Keratinocyte (primary cell): ENCODE data around the gene IQCK. TPM values are rescaled to one million over a fixed set of nuclear protein-coding genes. Genes with fewer than 3 reads are reported as not detected.
A peak's percentile ranks its signal among the peaks of the same experiment; 100 is the strongest.

ENCODE experiments used
- DNase-seq: peaks from one replicate; pipeline ENCODE4 v3.0.0-alpha.2; 2011; ENCODE audit warnings: low read depth, missing footprints, low spot score
- FAIRE-seq: peaks from 2 replicates; lab custom pipeline; 2011; peaks lifted over from hg19 to GRCh38; lab: Jason Lieb, UNC
- H2AFZ ChIP-seq: 2 replicates; pipeline ENCODE4 v1.6.0; 2012; ENCODE audit warnings: low read length, control low read depth, inconsistent platforms; ENCODE audit not compliant: control insufficient read depth
- H3K27ac ChIP-seq: 2 replicates; pipeline ENCODE4 v1.5.1; 2011; ENCODE audit warnings: low read length; ENCODE audit not compliant: control insufficient read depth, insufficient read depth
- H3K27me3 ChIP-seq: 3 replicates; pipeline ENCODE4 v1.6.0; 2011; ENCODE audit warnings: low read length; ENCODE audit not compliant: control insufficient read depth, insufficient read depth; ENCODE audit errors: extremely low read depth
- H3K36me3 ChIP-seq, 2 experiments: 2 replicates in 1 of 2; 3 replicates in 1 of 2; pipeline ENCODE4 v1.5.1; 2011; ENCODE audit warnings: low read length in 2 of 2, mild to moderate bottlenecking in 1 of 2; ENCODE audit not compliant: control insufficient read depth in 2 of 2, insufficient read depth in 2 of 2; ENCODE audit errors: extremely low read depth in 1 of 2
- H3K4me1 ChIP-seq: 3 replicates; pipeline ENCODE4 v1.5.1; 2011; ENCODE audit warnings: low read length; ENCODE audit not compliant: control insufficient read depth, insufficient read depth; ENCODE audit errors: extremely low read depth
- H3K4me2 ChIP-seq: 3 replicates; pipeline ENCODE4 v1.6.0; 2011; ENCODE audit warnings: low read depth, low read length; ENCODE audit not compliant: control insufficient read depth, insufficient read depth; ENCODE audit errors: extremely low read depth
- H3K4me3 ChIP-seq, 3 experiments: fragments of 200-600 bp in 1 of 3; sonication (generic) in 1 of 3; 2 replicates in 2 of 3; 3 replicates in 1 of 3; pipeline ENCODE4 v1.5.1; 2011 to 2016; ENCODE audit warnings: low read length in 3 of 3, mild to moderate bottlenecking in 3 of 3, control low read depth in 2 of 3, inconsistent platforms in 1 of 3, low read depth in 1 of 3, mixed read lengths in 1 of 3, mixed run types in 1 of 3, moderate library complexity in 1 of 3; ENCODE audit not compliant: control insufficient read depth in 2 of 3, insufficient read depth in 2 of 3; ENCODE audit errors: extremely low read depth in 1 of 3
- H3K79me2 ChIP-seq: 2 replicates; pipeline ENCODE4 v1.6.0; 2012; ENCODE audit warnings: low read length; ENCODE audit not compliant: control insufficient read depth, insufficient read depth
- H3K9ac ChIP-seq: 3 replicates; pipeline ENCODE4 v1.6.0; 2011; ENCODE audit warnings: low read length; ENCODE audit not compliant: control insufficient read depth, insufficient read depth; ENCODE audit errors: extremely low read depth
- H3K9me1 ChIP-seq: 3 replicates; pipeline ENCODE4 v1.6.0; 2011; ENCODE audit warnings: low read length; ENCODE audit not compliant: control insufficient read depth, insufficient read depth; ENCODE audit errors: extremely low read depth
- H3K9me3 ChIP-seq: 2 replicates; pipeline ENCODE4 v1.5.1; 2012; ENCODE audit warnings: low read depth, low read length; ENCODE audit not compliant: control insufficient read depth
- H4K20me1 ChIP-seq: 3 replicates; pipeline ENCODE4 v1.6.0; 2011; ENCODE audit warnings: low read length; ENCODE audit not compliant: control insufficient read depth, insufficient read depth; ENCODE audit errors: extremely low read depth
- CTCF ChIP-seq, 3 experiments: IDR thresholded peaks in 1 of 3; conservative IDR thresholded peaks in 1 of 3; optimal IDR thresholded peaks in 1 of 3; 2 replicates in 2 of 3; 3 replicates in 1 of 3; pipeline versions ENCODE3 to v1.5.1; 2011; ENCODE audit warnings: low read length in 3 of 3, mild to moderate bottlenecking in 3 of 3, moderate library complexity in 2 of 3, control low read depth in 1 of 3, inconsistent platforms in 1 of 3; ENCODE audit not compliant: insufficient read depth in 2 of 3; ENCODE audit errors: extremely low read depth in 1 of 3
- EZH2 ChIP-seq: IDR thresholded peaks from one replicate; pipeline ENCODE4 v1.6.1; 2012; ENCODE audit warnings: inconsistent platforms, mild to moderate bottlenecking, low read length, moderate library complexity
- dilution Hi-C: fragments of 300-500 bp; cut with MboI; formaldehyde crosslinking; loops from one replicate; pipeline ENCODE4 v1.7.0; 2020; ENCODE audit warnings: low sequenced_read_pairs; ENCODE audit not compliant: extremely low pct_ligation_motif_present
- polyA plus RNA-seq, 5 experiments: library from polyadenylated mRNA; depleted of rRNA in 3 of 5; stranded (reverse) in 3 of 5; stranded (forward) in 1 of 5; unstranded in 1 of 5; fragments of >200 nt; gene quantifications; 1 replicate in 1 of 5; 2 replicates in 3 of 5; 3 replicates in 1 of 5; pipeline versions ENCODE4 v1.2.1 to v1.2.3, GENCODE V29; 2011 to 2012; ENCODE audit warnings: missing spikeins in 2 of 5, low read depth in 1 of 5, low replicate concordance in 1 of 5

Gene IQCK
- polyA plus RNA-seq, 1 donor (not counting 4 experiments of a cell fraction or from before 2014, with no cell fraction given), result 9.7 TPM

- FAIRE-seq, result peak; percentile 49
- H3K4me2 ChIP-seq, result no peak overlapping the region
- dilution Hi-C loops, result no loop called here
Measured at GRCh38 chr16:19898924-19899604, 181.0 kb downstream of the IQCK start.

GRCh38 chr16:19899605-19899955, 181.5 kb downstream of the IQCK start:
- Histone ChIP-seq H3K4me3 (no peak overlapping the region), H3K4me1 (no peaks in the 10 kb centered on the region), H4K20me1 (no peaks in the 10 kb centered on the region), H2AFZ (no peak overlapping the region), H3K9me1 (no peaks in the 10 kb centered on the region), H3K27ac (no peak overlapping the region), H3K9ac (no peak overlapping the region), H3K4me2 (no peak overlapping the region), H3K79me2 (no peaks in the 10 kb centered on the region), H3K9me3 (no peaks in the 10 kb centered on the region), H3K36me3 (no peaks in the 10 kb centered on the region), H3K27me3 (no peaks in the 10 kb centered on the region)
- no peak for FAIRE-seq
- DNase-seq, result no peak
- dilution Hi-C loops, result no loop called here
- TF ChIP-seq CTCF (optimal IDR thresholded peaks at IDR 0.05 in 1 of 3, IDR thresholded peaks at IDR 0.05 in 1 of 3, conservative IDR thresholded peaks at IDR 0.05 in 1 of 3; ENCODE audit: extremely low read depth in 1 of 3, insufficient read depth in 2 of 3, low read length in 3 of 3) (no peak), EZH2 (no peak)

More at GRCh38 chr16:19898924-19899604, 181.0 kb downstream of the IQCK start:
- Histone ChIP-seq H3K27ac (no peak overlapping the region), H3K4me3 (no peak overlapping the region), H3K36me3 (no peaks in the 10 kb centered on the region), H4K20me1 (no peaks in the 10 kb centered on the region), H2AFZ (no peak overlapping the region), H3K79me2 (no peaks in the 10 kb centered on the region), H3K9me1 (no peaks in the 10 kb centered on the region), H3K4me1 (no peaks in the 10 kb centered on the region), H3K27me3 (no peaks in the 10 kb centered on the region), H3K9ac (no peak overlapping the region), H3K9me3 (no peaks in the 10 kb centered on the region)
- no peak for DNase-seq
- TF ChIP-seq EZH2, result no peak
- TF ChIP-seq CTCF (optimal IDR thresholded peaks at IDR 0.05 in 1 of 3, IDR thresholded peaks at IDR 0.05 in 1 of 3, conservative IDR thresholded peaks at IDR 0.05 in 1 of 3; ENCODE audit: extremely low read depth in 1 of 3, insufficient read depth in 2 of 3, low read length in 3 of 3), result peak; percentile 68 to 83 (median 80)
